ENCODE measurements around the gene GALNT2.
A peak's percentile ranks its signal among the peaks of the same experiment; 100 is the strongest.

DNA sequence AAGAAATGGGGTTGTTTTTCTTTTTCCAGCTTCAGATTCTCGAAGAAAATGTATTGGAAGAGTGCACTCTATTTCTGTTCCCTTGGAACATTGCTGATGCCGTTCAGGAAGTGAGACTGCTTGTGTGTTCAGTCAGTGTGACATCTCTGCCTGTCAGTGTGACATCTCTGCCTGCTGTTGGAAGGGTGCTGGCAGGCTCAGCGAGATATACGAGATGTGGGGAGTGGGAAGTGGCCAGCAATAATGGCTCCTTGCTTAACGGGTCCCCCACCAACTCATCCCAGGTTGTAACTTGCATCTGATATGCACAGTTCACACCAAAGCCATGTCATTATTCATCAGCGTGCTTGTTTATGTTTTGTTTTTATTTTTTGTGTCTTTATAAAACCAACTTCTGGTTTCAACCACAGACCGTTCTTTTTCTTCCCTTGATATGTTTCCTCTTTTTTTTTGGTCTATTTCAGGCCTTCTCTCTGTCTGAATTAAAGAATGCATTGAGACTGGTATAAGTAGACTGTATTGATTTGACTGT, 145.4 kb downstream of the GALNT2 start:
- TF ChIP-seq, protein P1, sequence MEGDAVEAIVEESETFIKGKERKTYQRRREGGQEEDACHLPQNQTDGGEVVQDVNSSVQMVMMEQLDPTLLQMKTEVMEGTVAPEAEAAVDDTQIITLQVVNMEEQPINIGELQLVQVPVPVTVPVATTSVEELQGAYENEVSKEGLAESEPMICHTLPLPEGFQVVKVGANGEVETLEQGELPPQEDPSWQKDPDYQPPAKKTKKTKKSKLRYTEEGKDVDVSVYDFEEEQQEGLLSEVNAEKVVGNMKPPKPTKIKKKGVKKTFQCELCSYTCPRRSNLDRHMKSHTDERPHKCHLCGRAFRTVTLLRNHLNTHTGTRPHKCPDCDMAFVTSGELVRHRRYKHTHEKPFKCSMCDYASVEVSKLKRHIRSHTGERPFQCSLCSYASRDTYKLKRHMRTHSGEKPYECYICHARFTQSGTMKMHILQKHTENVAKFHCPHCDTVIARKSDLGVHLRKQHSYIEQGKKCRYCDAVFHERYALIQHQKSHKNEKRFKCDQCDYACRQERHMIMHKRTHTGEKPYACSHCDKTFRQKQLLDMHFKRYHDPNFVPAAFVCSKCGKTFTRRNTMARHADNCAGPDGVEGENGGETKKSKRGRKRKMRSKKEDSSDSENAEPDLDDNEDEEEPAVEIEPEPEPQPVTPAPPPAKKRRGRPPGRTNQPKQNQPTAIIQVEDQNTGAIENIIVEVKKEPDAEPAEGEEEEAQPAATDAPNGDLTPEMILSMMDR (IDR thresholded peaks at IDR 0.05) = no peak
- TF ChIP-seq EP300 (IDR thresholded peaks at IDR 0.05) = peak in 1 of 2 donors; percentile 63
- no peak for TF ChIP-seq POLR2A (IDR thresholded peaks at IDR 0.05)

All from tibial nerve (tissue), 4 donors.